Measurements from ENCODE around the gene TRIM17.

TRIM17 gene

DNA sequence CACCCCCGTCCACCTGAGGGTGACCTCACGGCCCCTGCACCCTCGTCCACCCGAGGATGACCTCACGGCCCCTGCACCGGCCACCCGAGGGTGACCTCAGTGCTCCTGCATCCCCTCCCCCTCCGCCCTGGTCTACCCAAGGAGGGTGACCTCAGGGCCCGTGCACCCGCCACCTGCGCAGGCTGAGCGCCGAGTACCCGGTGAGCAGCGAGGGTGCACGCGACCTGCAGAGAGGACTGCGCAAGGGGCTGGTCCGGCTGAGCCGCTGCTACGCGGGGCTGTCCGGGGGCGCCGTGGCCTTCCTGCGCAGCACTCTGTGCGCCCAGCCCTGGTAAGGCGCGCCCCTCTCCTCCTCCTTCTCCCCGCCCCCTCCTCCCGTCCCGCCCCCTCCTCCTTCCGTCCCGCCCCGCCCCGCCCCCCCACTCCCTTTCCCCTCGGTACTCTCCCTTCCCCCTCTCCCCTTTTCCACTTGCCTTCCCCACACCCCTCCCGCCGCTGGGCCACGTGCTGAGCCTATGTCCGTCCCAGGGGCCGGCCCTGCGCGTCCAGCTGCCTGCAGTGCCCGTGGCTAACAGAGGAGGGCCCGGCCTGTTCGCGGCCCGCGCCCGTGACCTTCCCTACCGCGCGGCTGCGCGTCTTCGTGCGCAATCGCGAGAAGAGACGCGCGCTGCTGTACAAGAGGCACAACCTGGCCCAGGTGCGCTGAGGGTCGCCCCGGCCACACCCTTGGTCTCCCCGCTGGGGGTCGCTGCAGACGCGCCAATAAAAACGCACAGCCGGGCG lies 38.4 kb downstream of the TRIM17 start:
- DNase-seq: peak; percentile 72

DNA sequence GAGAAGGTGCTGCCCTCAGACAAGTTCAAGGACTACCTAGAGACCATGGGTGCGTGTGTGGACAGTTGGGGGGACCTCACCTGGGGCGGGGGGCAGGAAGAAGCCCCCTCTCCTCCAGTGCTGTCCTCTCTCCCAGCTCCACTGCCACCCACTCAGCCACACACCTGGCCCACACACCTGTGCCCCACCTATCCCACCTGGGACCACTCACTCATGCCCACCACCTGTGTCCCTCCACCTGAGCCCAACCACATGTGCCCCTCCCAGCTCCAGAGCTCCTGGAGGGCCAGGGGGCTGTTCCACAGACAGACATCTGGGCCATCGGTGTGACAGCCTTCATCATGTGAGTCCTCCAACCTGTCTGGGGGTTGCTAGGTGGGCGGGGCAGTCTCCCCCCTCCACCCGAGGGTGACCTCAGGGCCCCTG lies 39.0 kb downstream of the TRIM17 start:
- no peak for DNase-seq

DNA sequence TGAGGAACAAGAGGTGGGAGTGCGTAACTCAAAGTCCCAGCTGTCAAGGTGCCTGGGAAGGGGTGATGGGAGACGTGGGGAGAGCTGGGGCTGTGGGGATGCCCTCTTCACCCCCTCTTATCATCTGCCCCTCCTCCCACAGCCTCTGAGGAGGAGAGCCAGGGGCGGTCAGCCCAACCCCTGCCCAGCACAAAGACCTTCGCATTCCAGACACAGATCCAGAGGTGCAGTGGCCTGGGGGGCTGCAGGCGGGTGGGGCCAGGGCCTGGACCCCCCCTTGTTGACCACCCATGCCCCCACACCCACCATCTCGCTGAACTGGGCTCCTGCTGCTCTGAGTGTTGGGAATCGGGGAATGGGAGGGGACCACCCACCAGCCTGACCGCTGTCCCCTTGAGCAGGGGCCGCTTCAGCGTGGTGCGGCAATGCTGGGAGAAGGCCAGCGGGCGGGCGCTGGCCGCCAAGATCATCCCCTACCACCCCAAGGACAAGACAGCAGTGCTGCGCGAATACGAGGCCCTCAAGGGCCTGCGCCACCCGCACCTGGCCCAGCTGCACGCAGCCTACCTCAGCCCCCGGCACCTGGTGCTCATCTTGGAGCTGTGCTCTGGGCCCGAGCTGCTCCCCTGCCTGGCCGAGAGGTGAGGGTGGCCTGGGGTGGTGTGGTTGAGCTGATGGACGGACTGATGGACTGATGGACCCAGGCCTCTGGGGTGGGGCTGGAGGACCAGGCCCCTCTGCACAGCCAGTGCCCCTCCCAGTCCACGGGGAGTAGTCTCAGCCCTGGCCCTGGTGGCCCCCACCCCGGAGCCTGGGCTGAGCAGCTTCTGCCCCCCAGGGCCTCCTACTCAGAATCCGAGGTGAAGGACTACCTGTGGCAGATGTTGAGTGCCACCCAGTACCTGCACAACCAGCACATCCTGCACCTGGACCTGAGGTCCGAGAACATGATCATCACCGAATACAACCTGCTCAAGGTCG lies 39.7 kb downstream of the TRIM17 start:
- DNase-seq: no peak

DNA sequence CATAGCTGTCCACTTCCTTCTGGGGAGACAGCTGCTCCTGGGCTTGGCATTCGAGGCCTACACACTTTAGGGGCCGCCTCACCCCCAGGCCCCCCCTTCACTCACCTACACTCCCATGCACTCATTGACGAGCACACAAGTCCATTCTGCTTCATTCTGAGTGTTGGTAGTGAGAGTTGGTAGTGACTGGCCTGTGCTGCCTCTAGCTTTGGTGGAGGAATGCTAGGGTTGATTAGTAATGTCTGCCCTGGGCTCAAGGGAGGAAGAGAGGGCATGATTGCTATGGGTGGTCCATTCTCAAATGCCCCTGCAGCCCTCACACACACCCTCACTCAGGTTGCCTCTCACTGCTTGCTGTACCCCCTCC lies 40.4 kb downstream of the TRIM17 start:
- DNase-seq: no peak

DNA sequence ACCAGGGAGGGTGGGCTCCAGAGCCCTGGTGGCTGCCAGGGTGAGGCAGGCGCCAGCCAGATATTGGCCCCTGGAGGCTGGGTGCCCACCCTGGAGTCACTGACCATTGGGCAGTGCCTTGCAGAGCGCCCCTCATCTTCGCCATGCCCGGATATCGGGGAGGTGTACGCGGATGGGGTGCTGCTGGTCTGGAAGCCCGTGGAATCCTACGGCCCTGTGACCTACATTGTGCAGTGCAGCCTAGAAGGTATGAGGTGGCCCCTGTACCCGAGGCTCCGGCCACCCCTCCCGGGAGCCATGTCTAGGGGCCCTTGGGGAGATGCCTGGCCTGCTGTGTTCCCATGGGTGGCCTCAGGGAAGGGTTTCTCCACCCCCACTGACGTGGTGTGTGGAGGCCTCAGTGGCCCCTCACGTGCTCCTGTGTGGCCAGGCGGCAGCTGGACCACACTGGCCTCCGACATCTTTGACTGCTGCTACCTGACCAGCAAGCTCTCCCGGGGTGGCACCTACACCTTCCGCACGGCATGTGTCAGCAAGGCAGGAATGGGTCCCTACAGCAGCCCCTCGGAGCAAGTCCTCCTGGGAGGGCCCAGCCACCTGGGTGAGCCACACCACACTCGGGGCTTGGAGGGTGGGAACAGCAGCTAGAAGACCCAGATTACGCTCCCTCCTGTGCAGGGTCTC lies 40.9 kb downstream of the TRIM17 start:
- no peak for DNase-seq

DNA sequence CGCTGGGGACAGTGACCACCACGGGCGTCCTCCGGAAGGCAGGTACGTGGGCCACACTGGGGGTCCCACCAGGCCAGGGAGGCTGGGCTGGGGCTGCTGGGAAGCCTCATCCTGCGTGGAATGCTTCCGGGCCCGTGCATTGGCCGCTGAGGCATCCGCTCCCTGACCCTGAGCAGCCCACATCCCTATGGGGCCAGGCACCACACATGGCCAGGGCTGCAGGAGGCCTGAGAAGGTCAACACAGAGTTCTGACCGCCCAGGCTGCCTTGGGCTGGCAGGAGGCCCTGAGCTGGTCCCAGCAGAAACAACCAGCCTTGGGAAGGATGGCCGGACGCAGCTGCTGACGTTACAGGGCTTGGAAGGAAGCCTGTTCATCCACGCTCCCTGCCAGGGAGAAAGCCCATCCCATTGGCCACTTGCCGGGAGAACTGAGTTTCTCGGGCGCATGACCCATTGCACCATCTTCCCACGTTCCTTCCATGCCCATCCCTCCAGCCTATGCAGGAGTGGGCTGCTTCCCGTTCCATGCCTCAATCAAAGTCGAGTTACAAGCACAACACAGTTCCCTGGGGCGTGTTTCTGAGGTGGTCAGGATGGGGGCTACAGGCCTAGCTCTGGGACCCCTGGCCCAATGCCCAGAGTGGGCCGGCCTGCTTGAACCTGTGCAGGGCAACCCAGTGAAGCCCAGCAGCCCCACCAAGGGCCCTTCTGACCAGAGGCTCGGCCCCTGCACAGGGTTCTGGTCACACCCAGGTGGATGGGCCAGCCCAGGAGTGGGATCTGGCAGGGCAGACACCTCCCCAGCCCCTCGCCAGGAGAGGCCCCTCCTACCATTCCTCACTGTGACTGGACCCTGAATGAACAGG lies 41.7 kb downstream of the TRIM17 start:
- no peak for DNase-seq

DNA sequence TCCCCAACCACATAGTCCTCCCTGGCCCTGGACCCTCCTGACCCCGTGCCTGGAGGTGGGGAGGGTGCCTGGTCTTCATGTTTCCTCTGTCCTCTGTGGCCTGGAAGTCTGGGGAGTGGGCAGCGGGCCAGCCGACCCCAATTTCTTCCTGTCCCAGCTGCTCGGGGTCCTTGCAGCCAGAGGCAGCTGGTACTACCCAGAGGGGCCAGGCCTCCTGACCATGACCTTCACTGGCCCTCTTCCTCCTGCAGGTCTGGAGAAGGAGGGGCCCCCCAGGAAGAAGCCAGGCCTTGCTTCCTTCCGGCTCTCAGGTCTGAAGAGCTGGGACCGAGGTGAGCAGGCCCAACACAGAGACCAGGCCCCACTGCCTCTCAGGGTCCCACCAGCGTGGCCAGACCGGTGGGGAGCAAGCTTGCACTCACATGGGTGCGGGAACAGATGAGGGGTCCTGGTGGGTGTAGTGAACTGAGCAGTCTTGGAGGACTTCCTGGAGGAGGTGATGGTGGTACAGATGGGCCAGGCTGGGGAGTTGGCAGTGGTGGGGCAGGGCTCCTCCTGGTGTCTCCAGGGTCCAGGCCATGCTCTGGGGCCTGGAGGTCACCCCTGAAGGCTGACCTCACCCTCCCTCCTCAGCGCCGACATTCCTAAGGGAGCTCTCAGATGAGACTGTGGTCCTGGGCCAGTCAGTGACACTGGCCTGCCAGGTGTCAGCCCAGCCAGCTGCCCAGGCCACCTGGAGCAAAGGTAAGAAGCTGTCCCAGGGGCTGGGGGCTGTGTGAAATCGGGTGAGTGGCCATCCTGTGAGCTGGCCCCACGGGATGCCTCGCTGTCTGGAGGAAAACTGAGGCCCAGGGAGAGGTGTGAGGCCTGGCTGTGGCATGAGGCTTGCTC lies 42.7 kb downstream of the TRIM17 start:
- DNase-seq: no peak

DNA sequence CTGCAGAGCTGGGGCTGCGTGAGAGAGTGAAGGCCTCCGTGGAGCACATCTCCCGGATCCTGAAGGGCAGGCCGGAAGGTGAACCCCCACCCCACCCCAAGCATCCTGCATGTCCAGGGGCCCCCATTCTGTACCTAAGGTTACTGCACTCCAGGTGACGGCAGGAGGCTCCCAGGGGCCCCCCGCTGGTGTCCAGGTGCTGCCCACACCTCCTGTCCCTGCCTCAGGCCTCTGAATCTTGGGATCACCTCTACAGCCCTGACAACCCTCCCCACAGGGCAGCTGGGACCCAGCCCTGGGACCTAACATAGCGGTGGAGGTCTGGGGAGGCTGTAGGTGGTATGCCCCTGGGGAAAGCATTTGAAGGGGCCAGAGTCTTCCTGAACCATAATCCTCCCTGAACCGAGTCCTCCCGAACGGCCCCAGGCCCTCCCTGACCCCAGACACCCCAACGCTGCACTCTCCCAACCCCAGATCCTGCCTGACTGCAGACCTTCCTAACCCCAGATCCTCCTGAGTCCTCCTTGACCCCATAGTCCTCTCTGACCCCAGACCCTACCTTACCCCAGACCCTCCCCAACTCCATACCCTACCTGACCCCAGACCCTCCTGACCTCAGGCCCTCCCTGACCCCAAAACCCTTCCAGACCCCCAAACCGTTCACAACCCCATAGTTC lies 43.5 kb downstream of the TRIM17 start:
- DNase-seq: no peak

DNA sequence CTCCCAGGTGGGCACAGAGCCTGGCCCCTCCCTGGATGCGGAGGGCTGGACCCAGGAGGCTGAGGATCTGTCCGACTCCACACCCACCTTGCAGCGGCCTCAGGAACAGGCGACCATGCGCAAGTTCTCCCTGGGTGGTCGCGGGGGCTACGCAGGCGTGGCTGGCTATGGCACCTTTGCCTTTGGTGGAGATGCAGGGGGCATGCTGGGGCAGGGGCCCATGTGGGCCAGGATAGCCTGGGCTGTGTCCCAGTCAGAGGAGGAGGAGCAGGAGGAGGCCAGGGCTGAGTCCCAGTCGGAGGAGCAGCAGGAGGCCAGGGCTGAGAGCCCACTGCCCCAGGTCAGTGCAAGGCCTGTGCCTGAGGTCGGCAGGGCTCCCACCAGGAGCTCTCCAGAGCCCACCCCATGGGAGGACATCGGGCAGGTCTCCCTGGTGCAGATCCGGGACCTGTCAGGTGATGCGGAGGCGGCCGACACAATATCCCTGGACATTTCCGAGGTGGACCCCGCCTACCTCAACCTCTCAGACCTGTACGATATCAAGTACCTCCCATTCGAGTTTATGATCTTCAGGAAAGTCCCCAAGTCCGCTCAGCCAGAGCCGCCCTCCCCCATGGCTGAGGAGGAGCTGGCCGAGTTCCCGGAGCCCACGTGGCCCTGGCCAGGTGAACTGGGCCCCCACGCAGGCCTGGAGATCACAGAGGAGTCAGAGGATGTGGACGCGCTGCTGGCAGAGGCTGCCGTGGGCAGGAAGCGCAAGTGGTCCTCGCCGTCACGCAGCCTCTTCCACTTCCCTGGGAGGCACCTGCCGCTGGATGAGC lies 44.3 kb downstream of the TRIM17 start:
- DNase-seq: peak; percentile 23

DNA sequence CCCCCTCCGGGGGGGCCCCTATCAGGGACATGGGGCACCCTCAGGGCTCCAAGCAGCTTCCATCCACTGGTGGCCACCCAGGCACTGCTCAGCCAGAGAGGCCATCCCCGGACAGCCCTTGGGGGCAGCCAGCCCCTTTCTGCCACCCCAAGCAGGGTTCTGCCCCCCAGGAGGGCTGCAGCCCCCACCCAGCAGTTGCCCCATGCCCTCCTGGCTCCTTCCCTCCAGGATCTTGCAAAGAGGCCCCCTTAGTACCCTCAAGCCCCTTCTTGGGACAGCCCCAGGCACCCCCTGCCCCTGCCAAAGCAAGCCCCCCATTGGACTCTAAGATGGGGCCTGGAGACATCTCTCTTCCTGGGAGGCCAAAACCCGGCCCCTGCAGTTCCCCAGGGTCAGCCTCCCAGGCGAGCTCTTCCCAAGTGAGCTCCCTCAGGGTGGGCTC lies 44.9 kb downstream of the TRIM17 start:
- DNase-seq: no peak

DNA sequence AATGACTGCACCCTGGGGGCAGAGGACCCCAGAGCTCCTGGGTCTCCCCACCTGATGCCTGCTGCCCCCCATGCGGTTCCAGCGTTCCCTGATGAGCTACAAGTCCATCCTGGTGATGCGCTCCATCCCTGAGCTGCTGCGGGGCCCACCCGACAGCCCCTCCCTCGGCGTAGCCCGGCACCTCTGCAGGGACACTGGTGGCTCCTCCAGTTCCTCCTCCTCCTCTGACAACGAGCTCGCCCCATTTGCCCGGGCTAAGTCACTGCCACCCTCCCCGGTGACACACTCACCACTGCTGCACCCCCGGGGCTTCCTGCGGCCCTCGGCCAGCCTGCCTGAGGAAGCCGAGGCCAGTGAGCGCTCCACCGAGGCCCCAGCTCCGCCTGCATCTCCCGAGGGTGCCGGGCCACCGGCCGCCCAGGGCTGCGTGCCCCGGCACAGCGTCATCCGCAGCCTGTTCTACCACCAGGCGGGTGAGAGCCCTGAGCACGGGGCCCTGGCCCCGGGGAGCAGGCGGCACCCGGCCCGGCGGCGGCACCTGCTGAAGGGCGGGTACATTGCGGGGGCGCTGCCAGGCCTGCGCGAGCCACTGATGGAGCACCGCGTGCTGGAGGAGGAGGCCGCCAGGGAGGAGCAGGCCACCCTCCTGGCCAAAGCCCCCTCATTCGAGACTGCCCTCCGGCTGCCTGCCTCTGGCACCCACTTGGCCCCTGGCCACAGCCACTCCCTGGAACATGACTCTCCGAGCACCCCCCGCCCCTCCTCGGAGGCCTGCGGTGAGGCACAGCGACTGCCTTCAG lies 45.5 kb downstream of the TRIM17 start:
- DNase-seq: peak; percentile 16

DNA sequence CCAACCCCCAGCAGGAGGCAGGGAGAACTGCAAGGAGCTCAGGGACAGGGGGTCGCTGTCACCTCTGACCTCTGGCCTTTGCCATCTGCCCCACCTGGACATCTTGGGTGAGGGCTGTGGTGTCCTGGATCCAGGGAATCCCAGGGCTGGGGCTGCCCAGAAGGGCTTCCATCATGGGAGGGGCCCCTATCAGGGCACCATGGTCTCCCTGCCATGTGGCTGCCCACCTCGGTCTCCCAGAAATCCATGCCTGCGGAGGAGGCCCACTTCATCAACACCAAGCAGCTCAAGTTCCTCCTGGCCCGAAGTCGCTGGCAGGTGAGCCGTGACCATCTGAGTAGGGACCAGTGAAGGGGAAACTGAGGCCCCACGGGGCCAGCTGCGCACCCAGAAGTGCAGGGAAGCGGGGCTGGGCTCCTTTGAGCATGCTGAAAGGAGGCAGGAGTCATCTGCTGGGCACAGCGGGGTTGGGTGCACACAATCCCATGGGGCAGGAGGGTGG lies 46.2 kb downstream of the TRIM17 start:
- DNase-seq: no peak

DNA sequence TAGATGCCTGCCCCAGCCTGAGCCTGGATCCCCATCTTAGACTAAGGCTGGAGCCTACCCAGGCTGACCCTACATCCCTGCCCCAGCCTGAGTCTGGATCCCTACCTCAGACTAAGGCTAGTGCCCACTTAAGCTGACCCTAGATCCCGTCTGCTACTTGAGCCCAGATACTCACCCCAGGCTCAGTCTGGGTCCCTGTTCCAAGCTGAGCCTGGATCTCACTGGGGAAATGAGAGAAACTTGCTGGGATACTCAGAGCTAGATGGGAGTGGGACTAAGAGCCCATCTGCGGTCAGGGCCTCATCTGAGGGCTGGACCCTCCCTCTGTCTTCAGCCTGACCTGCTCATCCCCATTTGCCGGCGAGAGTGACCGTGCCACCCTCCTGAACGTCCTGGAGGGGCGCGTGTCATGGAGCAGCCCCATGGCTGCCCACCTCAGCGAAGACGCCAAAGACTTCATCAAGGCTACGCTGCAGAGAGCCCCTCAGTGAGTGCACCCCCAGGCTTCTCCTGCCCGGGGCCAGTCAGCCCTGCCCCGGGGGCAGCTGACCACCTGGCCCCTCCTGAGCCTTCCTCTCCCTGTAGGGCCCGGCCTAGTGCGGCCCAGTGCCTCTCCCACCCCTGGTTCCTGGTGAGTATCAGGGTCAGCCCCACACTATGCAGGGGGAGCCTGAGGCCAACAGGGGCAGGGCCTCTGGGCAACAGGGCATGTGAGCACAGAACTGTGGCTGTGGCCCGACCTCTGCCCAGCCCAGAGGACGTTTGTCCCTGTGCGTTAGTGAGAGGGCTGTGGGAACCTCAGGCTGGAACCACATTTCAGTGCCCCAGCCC lies 46.8 kb downstream of the TRIM17 start:
- DNase-seq: no peak

DNA sequence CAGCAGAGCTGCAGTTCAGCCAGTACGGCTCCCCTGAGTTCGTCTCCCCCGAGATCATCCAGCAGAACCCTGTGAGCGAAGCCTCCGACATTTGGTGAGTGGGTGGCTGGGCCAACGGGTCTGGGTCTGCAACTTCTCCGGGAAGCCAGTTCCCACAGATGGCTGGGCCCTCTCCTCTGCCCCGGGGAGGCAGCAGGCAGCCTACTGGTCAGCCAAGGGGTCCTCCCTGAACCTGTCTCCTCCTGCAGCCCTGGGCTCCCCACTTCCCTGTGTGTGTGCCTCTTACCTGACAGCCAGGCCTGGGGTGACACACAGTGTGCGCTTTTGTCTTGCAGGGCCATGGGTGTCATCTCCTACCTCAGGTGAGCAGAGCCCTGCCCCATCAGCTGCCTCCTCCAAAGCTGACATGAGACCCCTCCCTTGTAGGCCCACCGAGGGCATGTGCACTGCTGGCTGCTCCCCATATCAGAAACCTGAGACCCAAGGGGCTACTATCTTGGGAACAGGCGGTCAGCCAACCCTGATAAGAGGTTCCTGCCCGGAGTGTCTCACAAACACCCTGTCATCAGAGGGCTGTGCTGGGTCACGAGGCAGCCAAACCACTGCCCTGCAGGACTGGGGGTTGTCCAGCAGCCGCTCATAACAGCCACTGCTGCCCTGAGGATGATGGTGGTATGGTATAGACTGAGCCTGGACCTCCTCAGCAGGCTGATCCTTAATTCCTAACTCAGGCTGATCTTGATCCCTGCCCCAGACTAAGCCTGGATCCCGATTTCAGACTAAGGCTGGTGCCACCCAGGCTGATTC lies 47.7 kb downstream of the TRIM17 start:
- DNase-seq: no peak

DNA sequence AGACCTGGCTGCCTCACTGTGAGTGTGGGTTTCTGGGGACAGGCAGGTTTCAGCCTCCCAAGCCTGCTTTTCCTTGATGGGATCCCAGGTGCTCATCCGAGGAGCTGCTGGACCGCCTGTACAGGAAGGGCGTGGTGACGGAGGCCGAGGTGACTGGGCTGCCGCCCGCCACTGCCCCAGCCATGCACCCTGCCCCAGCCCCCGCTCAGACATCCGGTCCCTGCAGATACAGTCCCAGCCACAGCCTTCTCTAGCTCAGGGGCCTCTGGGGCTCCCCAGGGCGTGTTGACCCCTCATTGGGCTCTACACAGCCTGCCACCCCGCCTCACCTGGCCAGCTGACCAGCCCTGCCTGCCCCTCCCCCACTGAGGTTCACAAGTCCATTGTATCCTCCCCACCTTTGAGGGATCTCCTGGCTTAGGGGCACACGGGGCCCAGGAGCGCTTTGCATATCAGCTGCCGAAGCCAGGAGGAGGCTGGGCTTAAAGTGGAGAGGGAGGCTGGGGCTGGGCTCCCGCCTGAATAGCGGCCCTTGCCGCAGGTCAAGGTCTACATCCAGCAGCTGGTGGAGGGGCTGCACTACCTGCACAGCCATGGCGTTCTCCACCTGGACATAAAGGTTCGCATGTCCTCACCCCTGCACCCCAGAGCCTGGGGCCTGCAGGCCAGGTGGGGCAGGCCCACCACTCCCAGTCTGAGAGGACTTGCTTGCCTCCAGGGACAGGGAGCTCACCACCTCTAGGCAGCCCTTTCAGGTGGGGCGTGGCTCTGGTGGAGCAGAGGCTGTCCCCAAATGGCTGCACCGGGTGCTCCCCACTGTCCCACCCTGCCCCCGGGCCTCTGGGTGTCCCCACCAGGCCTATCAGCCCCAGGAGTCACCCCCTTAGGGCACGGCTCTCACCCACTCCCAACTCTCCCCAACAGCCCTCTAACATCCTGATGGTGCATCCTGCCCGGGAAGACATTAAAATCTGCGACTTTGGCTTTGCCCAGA lies 48.6 kb downstream of the TRIM17 start:
- DNase-seq: no peak

All from NCI-H1105 treated with DMSO at 0.1 percent for 48 hours (cell line).